Kidney capillary endothelial cell (primary cell): ENCODE measurements around the gene ACSM4.
"Not testable (repeated sequence)": the region's sequence is repeated elsewhere in the genome, so short reads cannot be mapped to it uniquely, and the experiment has no call there.

Experiments used
- DNase-seq: peaks from one replicate; pipeline ENCODE4 v3.0.0-alpha.2; 2018; ENCODE audit warnings: low spot score

ACSM4 gene

GRCh38 chr12:7303772-7304171, at the start of gene ACSM4:
TSS of gene ACSM4 (plus strand) at chr12:7304072. CDS start at chr12:7304332, 260 bp downstream.
- DNase-seq: no peak

DNA sequence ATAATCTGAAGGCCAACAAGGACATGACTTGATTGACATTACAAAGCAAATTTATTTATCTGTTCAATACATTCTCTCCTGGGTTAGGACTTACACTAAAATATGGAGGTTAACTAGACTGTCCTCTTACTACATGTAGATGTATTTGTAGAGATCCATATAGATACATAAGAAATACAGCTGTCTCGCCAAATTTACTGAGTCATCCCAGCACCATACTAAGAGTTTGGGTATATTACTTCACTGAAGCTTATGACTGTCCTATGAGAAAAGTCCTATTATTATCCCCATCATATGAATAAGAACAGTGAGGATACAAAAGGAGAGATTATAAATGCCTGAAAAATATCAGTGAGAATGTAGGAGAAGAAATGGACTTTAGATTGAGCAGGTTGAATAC, 44.8 kb upstream of the ACSM4 start:
- DNase-seq: no peak

DNA sequence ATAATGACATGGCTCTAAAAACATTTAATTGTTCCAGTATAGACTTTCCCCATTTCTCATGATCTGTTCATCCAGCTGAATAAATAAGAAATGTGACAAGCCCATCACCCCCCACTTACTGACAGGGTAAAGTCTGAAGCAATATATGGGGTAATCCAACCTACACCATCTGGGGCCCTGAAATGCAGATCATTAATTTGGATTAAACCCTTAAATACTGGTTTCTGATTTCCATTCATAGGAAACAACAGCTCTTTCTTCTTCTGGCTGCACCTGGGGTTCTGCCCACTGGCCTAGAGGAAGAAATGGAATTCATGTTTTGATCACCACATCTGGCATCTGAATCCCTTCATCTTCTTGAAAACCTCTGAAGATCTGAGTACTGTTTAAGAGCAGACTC, 39.3 kb upstream of the ACSM4 start:
- no peak for DNase-seq

DNA sequence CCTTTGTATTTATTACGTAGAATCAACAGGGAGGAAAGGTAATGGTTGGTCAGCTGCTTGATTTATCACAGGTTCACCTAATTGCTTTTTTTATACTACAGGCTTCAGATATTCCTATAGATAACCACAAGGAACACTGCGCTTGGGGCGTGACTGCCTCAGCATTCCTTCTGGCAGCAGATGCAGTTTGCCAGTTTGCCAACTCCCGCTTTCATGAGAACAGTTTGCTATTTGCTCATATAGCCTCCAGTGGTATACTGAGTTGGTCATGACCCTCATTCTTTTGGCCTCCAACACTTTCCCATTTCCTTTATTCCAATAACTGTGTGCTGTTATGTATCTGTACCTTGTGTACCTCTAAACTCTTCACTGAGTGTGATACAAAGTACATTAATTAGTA, 38.6 kb upstream of the ACSM4 start:
- no peak for DNase-seq

- no peak for DNase-seq
Observed at GRCh38 chr12:7269273-7269672, 34.6 kb upstream of the ACSM4 start.

DNA sequence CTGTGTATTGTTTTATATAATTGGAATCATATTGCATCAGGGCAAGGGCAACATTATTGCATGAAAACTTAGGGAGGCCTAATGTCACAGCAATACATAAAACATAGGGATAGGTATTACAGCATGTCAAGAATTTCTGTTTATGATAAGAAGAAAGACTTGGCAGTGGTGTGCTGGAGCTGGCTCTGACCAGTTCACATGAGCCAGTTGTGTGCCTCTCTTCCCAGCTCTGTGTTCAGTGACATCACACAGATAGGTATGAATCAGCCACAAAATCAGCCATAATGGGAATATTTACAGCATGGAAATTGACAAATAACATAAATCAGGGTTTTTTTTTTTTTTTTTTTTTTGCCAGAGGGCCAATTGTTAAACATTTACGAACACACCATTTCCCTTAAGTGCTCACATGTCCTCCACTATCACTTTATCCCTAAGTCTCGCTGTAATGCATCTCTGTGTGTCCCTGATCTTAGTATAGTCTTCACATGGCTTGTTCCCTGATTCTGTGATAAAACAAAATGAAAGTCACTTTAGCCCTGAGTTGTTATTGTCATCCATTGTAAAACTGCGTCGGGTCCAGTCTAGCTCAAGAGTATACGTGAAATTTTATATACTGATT, 31.9 kb upstream of the ACSM4 start:
- no peak for DNase-seq

DNA sequence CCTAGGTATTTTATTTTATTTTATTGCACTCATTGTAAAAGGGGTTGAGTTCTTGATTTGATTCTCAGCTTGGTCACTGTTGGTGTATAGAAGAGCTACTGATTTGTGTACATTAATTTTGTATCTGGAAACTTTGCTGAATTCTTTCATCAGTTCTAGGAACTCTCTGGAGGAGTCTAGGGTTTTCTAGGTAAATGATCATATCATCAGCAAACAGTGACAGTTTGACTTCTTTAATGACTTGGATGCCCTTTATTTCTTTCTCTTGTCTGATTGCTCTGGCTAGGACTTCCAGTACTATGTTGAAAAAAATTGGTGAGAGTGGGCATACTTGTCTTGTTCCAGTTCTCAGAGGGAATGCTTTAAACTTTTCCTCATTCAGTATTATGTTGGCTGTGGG, 28.4 kb upstream of the ACSM4 start:
- DNase-seq: not testable (repeated sequence)

- no peak for DNase-seq
Observed at GRCh38 chr12:7282844-7283243, 21.0 kb upstream of the ACSM4 start.

DNA sequence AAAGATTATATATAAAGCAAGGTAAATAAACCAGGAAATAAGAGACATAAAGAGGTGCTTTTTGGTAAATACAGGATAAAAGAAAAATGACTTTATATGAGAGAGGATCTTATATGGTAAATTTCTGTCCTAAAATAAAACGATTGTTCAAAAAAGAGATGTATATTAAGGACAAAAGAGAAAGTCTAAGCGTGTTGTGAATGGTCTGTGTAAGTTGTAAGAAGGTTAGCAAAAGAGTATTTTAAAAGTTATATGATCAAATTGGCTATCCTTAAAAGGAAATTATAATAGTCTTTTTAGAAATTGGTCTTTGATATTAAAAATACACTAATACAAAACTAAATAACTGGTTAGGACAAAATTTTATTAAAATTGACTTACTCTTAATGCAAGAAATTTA, 14.1 kb upstream of the ACSM4 start:
- DNase-seq: no peak

DNA sequence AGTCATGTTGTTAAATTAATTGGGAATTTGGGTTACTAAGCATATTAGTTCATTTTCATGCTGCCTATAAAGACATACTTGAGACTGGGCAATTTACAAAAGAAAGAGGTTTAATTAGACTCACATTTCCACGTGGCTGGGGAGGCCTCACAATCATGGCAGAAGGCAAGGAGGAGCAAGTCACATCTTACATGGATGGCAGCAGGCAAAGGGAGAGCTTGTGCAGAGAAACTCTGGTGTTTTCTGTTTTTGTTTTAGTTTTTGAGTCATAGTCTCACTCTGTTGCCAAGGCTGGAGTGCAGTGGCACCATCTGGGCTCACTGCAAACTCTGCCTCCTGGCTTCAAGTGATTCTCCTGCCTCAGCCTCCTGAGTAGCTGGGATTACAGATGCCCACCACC, 13.3 kb upstream of the ACSM4 start:
- not testable (repeated sequence) for DNase-seq

DNA sequence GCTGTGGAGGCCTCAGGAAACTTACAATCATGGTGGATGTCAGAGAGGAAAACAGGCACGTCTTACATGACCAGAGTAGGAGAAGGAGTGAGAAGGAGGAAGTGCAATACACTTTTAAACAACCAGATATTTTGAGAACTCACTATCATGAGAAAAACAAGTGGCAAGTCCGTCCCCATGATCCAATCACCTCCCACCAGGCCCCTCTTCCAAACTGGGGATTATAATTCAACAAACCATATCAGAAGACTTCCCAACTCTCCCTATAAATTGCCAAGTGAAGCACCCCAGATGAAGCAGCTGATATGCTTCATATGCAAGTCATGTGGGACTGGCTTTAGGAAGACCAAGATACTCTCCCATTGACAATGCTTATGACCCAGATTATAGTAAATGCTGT, 11.6 kb upstream of the ACSM4 start:
- DNase-seq: no peak

DNA sequence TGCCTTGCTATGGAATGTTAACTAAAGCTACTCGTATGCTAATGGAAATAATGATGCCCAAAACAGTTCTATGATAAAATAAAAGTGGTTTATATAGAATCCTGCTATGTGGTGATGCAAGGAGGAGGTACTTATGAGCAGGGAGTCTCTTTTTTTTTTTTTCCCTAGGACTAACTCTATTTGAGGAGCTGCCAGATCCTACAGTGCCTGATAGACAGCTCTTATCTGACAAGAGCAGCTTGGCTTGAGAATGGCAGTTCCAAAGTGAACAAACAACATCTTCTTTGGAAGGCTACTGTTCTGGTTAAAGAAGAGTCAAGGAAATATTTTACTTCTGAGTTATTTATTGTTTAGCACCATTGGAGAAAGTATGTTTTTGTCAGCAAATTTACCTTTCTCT, 10.2 kb upstream of the ACSM4 start:
- DNase-seq: no peak

DNA sequence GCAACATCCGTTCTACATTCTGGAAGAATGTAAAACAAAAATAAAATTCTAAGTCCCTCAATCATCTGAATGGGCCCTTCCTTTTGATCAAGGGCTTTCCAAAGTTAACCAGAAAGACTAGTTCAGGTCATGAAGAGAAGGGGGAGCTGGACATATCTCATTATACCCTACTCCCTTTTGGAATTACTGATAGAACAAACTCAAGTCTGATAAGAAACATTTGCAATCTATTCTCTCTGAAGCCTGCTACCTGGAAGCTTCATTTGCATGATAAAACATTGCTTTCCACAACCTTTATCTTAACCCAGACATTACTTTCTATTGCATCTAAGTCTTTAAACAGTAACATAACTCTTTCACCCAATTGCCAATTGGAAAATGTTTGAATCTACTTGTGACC, 8.3 kb upstream of the ACSM4 start:
- no peak for DNase-seq

DNA sequence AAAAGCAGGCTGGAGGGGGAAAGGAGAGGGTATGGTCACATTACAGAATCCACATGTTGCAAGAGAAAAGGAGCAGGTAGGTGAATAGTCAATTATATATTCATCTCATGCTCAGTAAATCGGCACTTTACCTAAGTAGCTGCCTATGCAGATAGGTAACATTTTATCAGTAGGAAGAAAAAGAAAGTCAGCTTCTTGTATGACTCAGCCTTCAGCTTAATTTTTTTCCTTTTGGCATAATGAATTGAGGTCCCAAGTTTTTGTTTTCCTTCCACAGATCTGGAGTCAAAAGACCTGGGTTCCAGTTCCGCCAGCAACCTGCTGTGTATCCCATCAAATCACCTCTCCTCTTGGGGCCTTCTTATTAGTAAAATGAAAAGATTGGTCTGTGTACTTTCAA, 6.0 kb upstream of the ACSM4 start:
- DNase-seq: no peak

DNA sequence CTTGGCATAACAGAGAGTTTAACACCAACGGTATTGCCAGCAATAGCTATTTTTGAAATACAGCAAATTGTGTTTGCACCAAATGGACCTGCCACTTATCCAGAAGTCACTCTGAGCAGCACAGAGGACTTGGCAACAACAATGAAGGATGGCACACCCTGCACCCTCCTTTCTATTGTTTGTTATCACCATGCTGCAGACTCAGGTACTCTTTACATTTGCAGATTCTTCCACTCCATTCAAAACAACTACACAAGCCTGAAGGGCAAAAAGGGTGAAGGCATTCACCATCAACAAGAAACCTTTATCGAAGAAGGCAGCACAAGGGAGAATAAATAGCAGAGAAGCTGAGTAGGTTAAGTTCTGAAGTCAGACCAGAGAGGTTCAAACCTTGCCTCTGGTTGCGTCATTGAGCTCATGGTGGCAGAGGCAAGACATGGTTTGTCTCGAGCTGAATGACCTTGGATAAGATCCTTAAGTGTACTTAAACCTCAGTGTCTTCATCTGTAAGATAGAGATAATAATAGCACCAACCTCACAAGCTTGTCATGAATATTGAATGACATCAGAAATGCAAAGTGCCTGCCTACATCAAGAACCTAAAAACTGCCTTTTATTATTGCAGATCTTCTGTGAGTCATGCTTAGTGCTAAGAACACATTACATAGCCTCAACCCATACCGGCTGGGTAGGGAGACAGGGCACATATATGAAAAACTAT, 1.4 kb upstream of the ACSM4 start:
- no peak for DNase-seq

DNA sequence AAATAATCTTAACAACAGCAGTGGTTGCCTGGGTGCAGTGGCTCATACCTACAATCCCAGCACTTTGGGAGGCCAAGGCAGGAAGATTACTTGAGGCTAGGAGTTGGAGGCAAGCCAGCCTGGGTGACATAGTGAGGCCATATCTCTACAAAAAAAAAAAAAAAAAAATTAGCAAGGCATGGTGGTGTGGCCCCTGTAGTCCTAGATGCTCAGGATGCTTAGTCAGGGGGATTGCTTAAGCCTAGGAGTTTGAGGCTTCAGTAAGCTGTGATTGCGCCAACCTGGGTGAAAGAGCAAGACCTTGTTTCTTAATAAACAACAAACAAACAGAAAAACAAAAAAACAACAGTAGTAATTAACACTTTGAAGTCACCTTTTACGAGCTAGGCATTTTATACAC, 642 bp upstream of the ACSM4 start:
- no peak for DNase-seq

DNA sequence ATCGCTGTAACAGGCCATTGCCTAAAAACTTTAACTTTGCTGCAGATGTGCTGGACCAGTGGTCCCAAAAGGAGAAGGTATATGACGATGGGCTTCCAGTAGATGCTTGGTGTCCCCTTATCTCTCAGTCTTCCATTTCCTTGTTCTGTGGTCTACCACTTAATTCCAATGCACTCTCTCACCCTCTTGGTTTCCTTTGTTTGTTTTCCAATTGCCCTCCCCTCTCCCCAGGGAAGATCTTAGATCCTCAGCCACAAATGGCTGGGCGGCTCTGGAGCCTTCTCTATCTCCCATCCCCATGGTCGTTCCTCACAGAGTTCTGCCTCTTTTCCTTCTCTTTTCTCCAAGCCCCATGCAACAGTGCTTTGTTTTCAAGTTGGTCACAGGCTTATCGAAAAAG, 584 bp downstream of the ACSM4 start:
- DNase-seq: no peak

DNA sequence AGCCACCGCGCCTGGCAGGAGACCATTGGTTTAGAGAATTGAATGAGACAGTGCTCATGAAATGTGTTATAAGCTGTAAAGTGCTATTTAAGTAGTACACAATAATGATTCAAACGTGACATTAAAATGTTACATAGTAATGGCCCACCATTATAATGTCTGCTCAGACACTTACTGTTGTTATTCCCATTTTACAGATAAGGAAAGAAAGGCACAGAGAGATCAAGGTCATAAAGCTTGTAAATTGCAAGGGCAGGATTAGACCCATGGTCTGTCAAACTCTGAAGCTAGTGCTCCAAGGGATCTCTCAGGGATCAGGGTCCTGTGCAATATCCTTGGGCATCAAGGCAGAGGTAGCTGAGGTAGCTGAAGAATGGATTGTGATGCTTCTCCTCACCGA, 6.2 kb downstream of the ACSM4 start:
- DNase-seq: no peak

DNA sequence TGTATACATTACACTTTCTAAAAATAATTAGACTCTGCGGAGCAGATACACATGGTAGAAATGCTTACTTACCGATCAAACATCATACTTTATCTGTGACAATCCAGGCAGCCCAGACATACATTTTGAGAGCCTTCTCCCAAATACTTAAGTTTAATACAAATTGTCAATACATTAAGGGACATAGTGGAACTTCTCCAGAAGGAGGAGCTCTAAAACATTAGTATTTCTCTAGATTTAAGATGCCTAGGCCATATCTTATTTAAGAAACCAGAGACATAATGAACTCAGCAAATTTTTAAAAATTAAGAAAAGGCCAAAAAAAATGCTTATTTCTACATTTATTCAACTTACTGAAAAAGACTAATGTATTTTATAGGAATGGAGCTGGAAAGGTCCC, 16.1 kb downstream of the ACSM4 start:
- DNase-seq: no peak

DNA sequence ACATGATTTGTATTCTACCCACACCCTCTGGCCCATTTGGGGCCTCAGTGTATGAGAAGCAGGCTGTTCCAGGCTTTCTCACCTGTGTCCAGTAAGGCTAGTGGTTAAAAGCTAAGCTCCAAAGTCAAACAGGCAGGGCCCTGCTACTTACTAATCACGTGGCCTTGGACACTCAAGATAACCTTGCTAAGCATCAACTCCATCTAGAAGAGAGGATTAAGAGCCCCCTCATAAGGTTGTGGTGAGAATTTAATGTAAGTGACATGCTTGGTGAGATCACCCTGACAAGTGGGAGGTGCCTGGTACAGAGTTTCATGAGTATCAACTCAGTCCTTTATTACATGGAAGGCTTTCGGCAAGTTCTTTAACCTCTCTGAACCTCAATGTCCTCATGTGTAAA, 17.8 kb downstream of the ACSM4 start:
- DNase-seq: no peak

DNA sequence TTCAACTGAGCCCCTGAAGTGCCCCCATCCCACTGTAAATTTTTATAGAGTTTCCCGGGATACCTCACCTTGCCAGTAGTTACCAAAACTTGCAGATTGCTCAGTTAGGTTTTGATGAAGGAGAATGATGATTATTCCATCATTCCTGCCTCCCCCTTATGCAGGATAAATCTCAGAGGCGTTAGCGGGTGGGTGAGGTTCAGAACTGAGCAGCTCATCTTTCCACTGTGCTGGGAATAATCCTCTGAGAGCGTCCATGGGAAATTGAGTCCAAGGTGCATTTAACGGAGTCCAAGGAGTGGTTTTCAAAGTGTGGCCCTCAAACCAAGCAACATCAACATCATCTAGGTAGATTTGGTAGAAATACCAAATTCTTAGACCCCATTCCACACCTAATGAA, 18.7 kb downstream of the ACSM4 start:
- DNase-seq: no peak

DNA sequence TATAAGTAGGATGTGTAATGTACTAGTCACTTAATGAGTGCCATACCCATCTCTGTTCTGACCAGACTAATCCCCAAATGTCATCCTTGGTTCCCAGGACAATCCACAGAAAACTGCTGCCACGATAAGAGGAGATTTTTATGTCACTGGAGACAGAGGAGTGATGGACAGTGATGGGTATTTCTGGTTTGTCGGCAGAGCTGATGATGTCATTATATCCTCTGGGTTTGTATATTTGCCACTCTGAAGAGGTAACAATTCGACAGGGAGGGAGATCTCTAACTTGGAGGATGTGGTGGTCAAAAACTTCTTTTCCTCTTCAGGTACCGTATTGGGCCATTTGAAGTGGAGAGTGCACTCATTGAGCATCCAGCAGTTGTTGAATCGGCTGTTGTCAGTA, 20.3 kb downstream of the ACSM4 start:
- no peak for DNase-seq

- DNase-seq: no peak
Observed at GRCh38 chr12:7327918-7328317, 24.0 kb downstream of the ACSM4 start.

GRCh38 chr12:7337790-7338189, 33.9 kb downstream of the ACSM4 start:
- DNase-seq: not testable (repeated sequence)
